ENCODE data around the gene GALK1.

- TF ChIP-seq POLR2A (IDR thresholded peaks at IDR 0.05) (no peak), CTCF (IDR thresholded peaks at IDR 0.05) (no peak)
Observed at GRCh38 chr17:75767881-75768280, 2.9 kb upstream of the GALK1 start.

Measured in lower leg skin (tissue), 3 donors.